ENCODE measurements around the gene PRDM15.
"Not testable (repeated sequence)": the region's sequence is repeated elsewhere in the genome, so short reads cannot be mapped to it uniquely, and the experiment has no call there.

PRDM15 gene

DNA sequence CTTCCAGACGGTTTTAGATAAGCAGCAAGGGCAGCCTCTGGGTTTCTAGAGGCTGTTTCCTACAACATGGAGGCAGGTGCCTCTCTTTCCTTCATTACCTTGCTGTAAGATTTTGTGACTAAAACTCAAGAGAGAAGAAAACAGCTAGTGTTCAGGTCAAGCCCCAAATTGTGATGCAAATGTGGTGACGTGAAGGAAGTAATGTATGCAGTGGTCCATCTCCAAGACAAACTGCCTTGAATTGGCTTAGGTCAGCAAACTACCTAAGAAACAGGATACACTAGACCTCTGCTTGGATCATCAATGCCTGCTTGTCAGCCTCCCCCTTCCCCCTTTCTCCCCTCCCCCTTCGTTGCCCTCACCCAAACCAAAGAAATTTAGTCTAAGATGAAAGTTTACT lies 83.4 kb downstream of the PRDM15 start:
- no peak for DNase-seq (ENCODE audit: low read depth)
- H3K4me3 ChIP-seq (ENCODE audit: control insufficient read depth, low read depth, low read length) = no peak overlapping the region
- no peak for TF ChIP-seq CTCF (IDR thresholded peaks at IDR 0.05; ENCODE audit: control insufficient read depth, insufficient read depth, low read depth, low read length, missing control alignments)

DNA sequence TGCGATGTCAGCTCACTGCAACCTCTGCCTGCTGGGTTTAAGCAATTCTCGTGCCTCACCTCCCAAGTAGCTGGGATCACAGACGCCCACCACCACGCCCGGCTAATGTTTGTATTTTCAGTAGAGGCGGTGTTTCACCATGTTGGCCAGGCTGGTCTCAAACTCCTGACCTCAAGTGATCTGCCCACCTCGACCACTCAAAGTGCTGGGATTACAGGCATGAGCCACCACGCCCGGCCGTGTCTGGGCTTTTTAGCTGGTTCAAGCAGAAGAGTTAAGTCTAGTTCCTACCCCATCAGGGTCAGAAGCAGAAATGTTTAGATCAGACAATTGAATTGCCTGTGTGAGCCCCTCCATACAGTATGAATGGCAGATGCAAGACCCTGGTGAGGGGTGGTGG lies 84.5 kb downstream of the PRDM15 start:
- H3K4me3 ChIP-seq (ENCODE audit: control insufficient read depth, low read depth, low read length) = no peak overlapping the region
- no peak for DNase-seq (ENCODE audit: low read depth)
- no peak for TF ChIP-seq CTCF (IDR thresholded peaks at IDR 0.05; ENCODE audit: control insufficient read depth, insufficient read depth, low read depth, low read length, missing control alignments)

GRCh38 chr21:41792711-41793110 lies 86.4 kb downstream of the PRDM15 start:
- no peak for TF ChIP-seq CTCF (IDR thresholded peaks at IDR 0.05; ENCODE audit: control insufficient read depth, insufficient read depth, low read depth, low read length, missing control alignments)
- no peak overlapping the region for H3K4me3 ChIP-seq (ENCODE audit: control insufficient read depth, low read depth, low read length)
- no peak for DNase-seq (ENCODE audit: low read depth)

- no peak overlapping the region for H3K4me3 ChIP-seq (ENCODE audit: control insufficient read depth, low read depth, low read length)
- TF ChIP-seq CTCF (IDR thresholded peaks at IDR 0.05; ENCODE audit: control insufficient read depth, insufficient read depth, low read depth, low read length, missing control alignments) = no peak
- peak; percentile 98 for DNase-seq (ENCODE audit: low read depth)
Measured at GRCh38 chr21:41786509-41786987, 92.6 kb downstream of the PRDM15 start.

DNA sequence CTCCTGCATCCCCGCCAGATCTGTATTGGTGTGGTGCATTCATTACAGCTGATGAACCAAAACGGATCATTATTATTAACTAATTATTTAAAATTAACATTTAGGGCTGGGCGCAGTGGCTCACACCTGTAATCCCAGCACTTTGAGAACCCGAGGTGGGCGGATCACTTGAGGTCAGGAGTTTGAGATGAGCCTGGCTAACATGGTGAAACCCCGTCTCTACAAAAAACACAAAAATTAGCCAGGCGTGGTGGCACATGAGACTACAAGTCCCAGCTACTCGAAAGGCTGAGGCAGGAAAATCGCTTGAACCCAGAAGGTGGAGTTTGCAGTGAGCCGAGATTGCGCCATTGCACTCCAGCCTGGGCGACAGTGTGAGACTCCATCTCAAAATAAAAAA lies 93.9 kb downstream of the PRDM15 start:
- not testable (repeated sequence) for H3K4me3 ChIP-seq (ENCODE audit: control insufficient read depth, low read depth, low read length); DNase-seq (ENCODE audit: low read depth)

DNA sequence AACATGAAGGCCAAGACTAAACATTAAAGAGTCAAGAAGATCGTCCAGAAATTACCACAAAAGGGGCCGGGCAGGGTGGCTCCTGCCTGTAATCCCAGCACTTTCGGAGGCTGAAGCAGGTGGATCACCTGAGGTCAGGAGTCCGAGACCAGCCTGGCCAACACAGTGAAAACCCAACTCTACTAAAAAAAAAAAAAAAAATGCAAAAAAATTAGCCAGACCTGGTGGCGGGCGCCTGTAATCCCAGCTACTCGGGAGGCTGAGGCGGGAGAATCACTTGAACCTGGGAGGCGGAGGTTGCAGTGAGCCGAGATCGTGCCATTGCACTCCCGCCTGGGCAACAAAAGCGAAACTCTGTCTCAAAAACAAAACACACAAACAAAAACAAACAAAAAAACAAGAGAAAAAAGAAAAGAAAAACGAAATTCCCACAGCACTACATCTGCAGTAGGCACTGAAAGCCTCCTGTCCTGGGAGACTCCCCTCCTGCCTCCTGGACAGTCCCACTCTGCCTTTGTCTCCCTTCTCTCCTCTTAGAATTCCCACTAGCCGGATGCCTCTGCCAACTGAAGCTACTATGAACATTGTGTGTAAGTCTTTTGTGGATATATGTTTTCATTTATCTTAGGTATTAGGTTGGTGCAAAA lies 94.6 kb downstream of the PRDM15 start:
- no peak for DNase-seq (ENCODE audit: low read depth)
- no peak for TF ChIP-seq CTCF (IDR thresholded peaks at IDR 0.05; ENCODE audit: control insufficient read depth, insufficient read depth, low read depth, low read length, missing control alignments)
- no peak overlapping the region for H3K4me3 ChIP-seq (ENCODE audit: control insufficient read depth, low read depth, low read length)

- H3K4me3 ChIP-seq (ENCODE audit: control insufficient read depth, low read depth, low read length) = no peak overlapping the region
- DNase-seq (ENCODE audit: low read depth) = peak; percentile 47
- no peak for TF ChIP-seq CTCF (IDR thresholded peaks at IDR 0.05; ENCODE audit: control insufficient read depth, insufficient read depth, low read depth, low read length, missing control alignments)
Measured at GRCh38 chr21:41783476-41784180, 95.5 kb downstream of the PRDM15 start.
